Hepatocyte (in vitro differentiated cells): Measurements from ENCODE around the gene IRF8. TPM values are rescaled to one million over a fixed set of nuclear protein-coding genes. Genes with fewer than 3 reads are reported as not detected.

Source experiments
- DNase-seq: peaks from one replicate; pipeline ENCODE4 v3.0.0-alpha.2; 2016; ENCODE audit warnings: low spot score
- H2AFZ ChIP-seq: fragments of 200-600 bp; sonication (generic); 2 replicates; pipeline ENCODE4 v1.6.0; 2016; ENCODE audit warnings: antibody characterized with exemption, mild to moderate bottlenecking
- H3K27ac ChIP-seq: fragments of 200-600 bp; sonication (generic); 2 replicates; pipeline ENCODE4 v1.5.1; 2016; ENCODE audit warnings: mild to moderate bottlenecking
- H3K27me3 ChIP-seq: fragments of 200-600 bp; sonication (generic); 2 replicates; pipeline ENCODE4 v1.6.1; 2016
- H3K36me3 ChIP-seq: fragments of 200-600 bp; sonication (generic); replicated peaks from 2 replicates; pipeline ENCODE4 v1.5.1; 2016; ENCODE audit warnings: low read depth; ENCODE audit not compliant: insufficient read depth
- H3K4me1 ChIP-seq: fragments of 200-600 bp; sonication (generic); 2 replicates; pipeline ENCODE4 v1.5.1; 2016; ENCODE audit warnings: mild to moderate bottlenecking, moderate library complexity; ENCODE audit not compliant: insufficient read depth
- H3K4me2 ChIP-seq: fragments of 200-600 bp; sonication (generic); 2 replicates; pipeline ENCODE4 v1.6.0; 2016
- H3K4me3 ChIP-seq: fragments of 200-600 bp; sonication (generic); 2 replicates; pipeline ENCODE4 v1.5.1; 2016; ENCODE audit warnings: mild to moderate bottlenecking
- H3K79me2 ChIP-seq: fragments of 200-600 bp; sonication (generic); 2 replicates; pipeline ENCODE4 v1.6.0; 2017; ENCODE audit warnings: mild to moderate bottlenecking
- H3K9me2 ChIP-seq: fragments of 200-600 bp; sonication (generic); replicated peaks from 2 replicates; pipeline ENCODE4 v1.6.0; 2017; ENCODE audit warnings: mild to moderate bottlenecking; ENCODE audit not compliant: insufficient read depth
- H3K9me3 ChIP-seq: fragments of 200-600 bp; sonication (generic); 2 replicates; pipeline ENCODE4 v1.5.1; 2016; ENCODE audit warnings: low read depth, mild to moderate bottlenecking
- H4K20me1 ChIP-seq: fragments of 200-600 bp; sonication (generic); 2 replicates; pipeline ENCODE4 v1.6.0; 2016; ENCODE audit warnings: mild to moderate bottlenecking; ENCODE audit not compliant: insufficient read depth, poor library complexity, severe bottlenecking
- EZH2 ChIP-seq: fragments of 200-600 bp; sonication (generic); IDR thresholded peaks from 2 replicates; pipeline ENCODE4 v1.6.1; 2016; ENCODE audit warnings: antibody characterized with exemption, mild to moderate bottlenecking, borderline replicate concordance
- EZH2phosphoT487 ChIP-seq: fragments of 200-600 bp; sonication (generic); IDR thresholded peaks from one replicate; pipeline ENCODE4 v1.6.1; 2018; ENCODE audit warnings: antibody characterized with exemption, mild to moderate bottlenecking, low read depth, moderate library complexity; ENCODE audit not compliant: unreplicated experiment, severe bottlenecking
- WGBS: methylation state at CpG from one replicate; pipeline ENCODE4 v1.1.6; 2016; ENCODE audit warnings: low lambda C conversion rate; ENCODE audit errors: missing lambda C conversion rate; 5-methylcytosine and 5-hydroxymethylcytosine counted together
- polyA plus RNA-seq: library from polyadenylated mRNA; unstranded; fragments of >200 nt; fragmentation: Nextera tagmentation; extraction: Ambion mirVana; gene quantifications from 2 replicates; pipeline ENCODE4 v1.2.1, GENCODE V29; 2016
- total RNA-seq: library from RNA; depleted of rRNA; stranded (reverse); fragments of >200 nt; gene quantifications from 2 replicates; pipeline ENCODE4 v1.2.3, GENCODE V29; 2014
- TF ChIP-seq, protein P1 (sequence below): fragments of 200-600 bp; sonication (generic); IDR thresholded peaks from 2 replicates; pipeline ENCODE4 v1.5.1; 2016; ENCODE audit warnings: antibody characterized with exemption, mild to moderate bottlenecking; ENCODE audit not compliant: poor library complexity

IRF8 gene
- total and polyA plus RNA-seq, 2 experiments from 2014 or later: 6.9 to 8.4 TPM

DNA sequence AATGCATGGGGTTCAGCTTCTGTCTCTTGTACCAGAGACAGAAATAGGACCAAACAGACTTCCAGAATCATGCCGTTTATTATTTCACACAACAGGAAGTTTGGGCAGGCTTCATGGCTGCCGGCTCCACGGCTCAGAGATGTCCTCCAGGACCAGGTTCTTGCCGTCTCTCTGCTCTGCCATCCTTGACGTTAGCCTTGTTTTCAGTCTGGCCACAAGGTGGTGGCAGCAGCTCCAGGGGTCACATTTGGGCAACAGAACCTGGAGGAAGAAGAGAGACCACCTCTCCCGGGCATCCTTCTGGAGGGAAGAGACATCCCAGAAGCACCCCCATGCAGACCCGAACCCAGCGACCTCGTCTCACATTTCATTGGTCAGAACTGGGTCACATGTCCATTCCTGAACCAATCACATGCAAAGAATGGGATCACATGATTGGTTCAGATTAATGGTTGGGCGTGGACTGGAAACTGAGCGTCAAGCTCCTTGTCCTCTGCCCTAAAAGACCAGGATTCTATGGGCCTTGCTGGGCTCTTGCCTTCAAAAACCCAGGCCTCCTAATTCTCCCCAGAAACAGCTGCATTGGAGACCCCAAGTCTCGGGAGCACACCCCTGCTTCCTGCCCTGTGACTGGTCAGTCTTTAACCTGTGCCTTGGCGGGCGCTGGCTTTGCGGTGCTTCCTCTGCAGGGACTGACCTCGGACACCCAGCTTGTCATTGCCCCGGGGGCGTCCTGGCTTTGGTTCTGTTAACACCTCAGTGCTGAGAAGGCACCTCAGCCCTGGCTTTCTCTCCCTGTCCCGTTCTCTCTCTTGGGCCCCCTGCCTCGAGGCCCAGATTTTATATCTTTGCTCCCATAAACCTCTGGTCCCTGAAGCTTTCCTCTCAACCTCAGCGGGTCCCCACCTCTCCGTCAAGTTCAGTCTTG is 63.3 kb downstream of the IRF8 start:
- Histone ChIP-seq H3K36me3 (no peaks in the 10 kb centered on the region), H3K4me2 (no peak overlapping the region), H2AFZ (no peak overlapping the region), H3K79me2 (no peaks in the 10 kb centered on the region), H4K20me1 (no peaks in the 10 kb centered on the region), H3K27me3 (no peaks in the 10 kb centered on the region), H3K27ac (no peak overlapping the region), H3K9me2 (no peaks in the 10 kb centered on the region), H3K4me3 (no peak overlapping the region), H3K4me1 (peaks cover 5% of the 10 kb centered on the region), H3K9me3 (no peaks in the 10 kb centered on the region)
- DNase-seq: no peak
- no peak for TF ChIP-seq EZH2
- TF ChIP-seq, protein P1, sequence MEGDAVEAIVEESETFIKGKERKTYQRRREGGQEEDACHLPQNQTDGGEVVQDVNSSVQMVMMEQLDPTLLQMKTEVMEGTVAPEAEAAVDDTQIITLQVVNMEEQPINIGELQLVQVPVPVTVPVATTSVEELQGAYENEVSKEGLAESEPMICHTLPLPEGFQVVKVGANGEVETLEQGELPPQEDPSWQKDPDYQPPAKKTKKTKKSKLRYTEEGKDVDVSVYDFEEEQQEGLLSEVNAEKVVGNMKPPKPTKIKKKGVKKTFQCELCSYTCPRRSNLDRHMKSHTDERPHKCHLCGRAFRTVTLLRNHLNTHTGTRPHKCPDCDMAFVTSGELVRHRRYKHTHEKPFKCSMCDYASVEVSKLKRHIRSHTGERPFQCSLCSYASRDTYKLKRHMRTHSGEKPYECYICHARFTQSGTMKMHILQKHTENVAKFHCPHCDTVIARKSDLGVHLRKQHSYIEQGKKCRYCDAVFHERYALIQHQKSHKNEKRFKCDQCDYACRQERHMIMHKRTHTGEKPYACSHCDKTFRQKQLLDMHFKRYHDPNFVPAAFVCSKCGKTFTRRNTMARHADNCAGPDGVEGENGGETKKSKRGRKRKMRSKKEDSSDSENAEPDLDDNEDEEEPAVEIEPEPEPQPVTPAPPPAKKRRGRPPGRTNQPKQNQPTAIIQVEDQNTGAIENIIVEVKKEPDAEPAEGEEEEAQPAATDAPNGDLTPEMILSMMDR: no peak
- TF ChIP-seq EZH2phosphoT487: no peak
- 89% methylated on average over 22 of the region's 22 CpGs for WGBS

DNA sequence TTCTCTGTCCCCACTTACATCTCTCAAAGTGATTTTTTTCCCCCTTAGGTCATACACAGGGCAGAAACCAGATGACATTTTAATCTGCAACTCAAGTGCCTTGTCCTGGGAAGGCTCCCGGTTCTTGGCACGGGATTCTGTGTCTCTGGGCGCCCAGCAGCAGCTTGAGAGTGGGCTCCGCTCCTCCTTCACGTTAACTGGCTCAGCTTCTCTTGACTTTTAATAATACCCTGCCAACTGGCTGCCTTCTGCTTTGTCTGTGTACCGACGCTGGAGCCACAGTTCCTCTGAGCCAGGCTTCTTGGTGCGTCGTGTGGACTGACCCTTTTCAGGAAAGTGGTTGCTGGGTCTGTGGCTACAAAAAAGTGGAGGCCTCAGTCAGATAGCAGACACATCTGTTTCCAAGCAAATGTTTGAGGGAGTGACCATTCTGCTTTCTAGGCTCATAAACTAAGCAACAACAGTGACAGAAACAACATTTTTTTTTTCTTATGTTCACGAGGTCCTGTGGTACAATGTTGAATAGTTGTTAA is 64.9 kb downstream of the IRF8 start:
- Histone ChIP-seq H3K27ac (peak overlapping the region; percentile 42), H4K20me1 (no peaks in the 10 kb centered on the region), H3K9me3 (no peaks in the 10 kb centered on the region), H3K27me3 (no peaks in the 10 kb centered on the region), H3K9me2 (no peaks in the 10 kb centered on the region), H3K79me2 (no peaks in the 10 kb centered on the region), H2AFZ (no peak overlapping the region), H3K4me1 (peaks cover 5% of the 10 kb centered on the region), H3K36me3 (no peaks in the 10 kb centered on the region), H3K4me3 (no peak overlapping the region), H3K4me2 (no peak overlapping the region)
- TF ChIP-seq EZH2 (no peak), EZH2phosphoT487 (no peak)
- TF ChIP-seq, protein P1: no peak
- peak; percentile 33 for DNase-seq
- 39% methylated on average over 10 of the region's 10 CpGs for WGBS

DNA sequence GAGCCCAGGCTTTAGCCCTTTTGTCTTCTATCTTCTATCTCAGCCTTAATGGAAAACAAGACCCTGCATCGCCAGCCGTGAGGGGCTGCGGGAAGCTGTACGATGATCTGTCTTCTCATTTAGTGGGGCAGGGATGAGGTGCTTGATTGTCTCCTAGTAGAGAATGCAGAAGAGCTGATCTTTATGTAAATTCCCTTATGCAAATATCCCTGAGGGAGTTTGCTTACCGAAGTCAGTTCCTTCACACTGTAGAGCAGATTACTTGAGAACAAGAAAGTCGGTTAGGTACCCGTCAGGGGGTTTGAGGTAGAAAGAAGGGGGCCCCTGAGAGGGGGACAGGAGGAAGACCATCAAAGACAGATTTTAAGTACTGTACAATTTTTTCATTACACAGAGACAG is 66.2 kb downstream of the IRF8 start:
- H3K4me3 ChIP-seq: no peak overlapping the region
- no peaks in the 10 kb centered on the region for H4K20me1 ChIP-seq
- no peak overlapping the region for H3K27ac ChIP-seq
- H2AFZ ChIP-seq: no peak overlapping the region
- no peaks in the 10 kb centered on the region for H3K9me2 ChIP-seq
- no peak for DNase-seq
- no peaks in the 10 kb centered on the region for H3K9me3 ChIP-seq
- no peak overlapping the region for H3K4me2 ChIP-seq
- TF ChIP-seq, protein P1: no peak
- TF ChIP-seq EZH2 (no peak), EZH2phosphoT487 (no peak)
- no peaks in the 10 kb centered on the region for H3K27me3 ChIP-seq
- WGBS: 83% methylated on average over 7 of the region's 7 CpGs
- H3K4me1 ChIP-seq: peaks cover 17% of the 10 kb centered on the region
- no peaks in the 10 kb centered on the region for H3K36me3 ChIP-seq
- no peaks in the 10 kb centered on the region for H3K79me2 ChIP-seq
